ENCODE measurements around the gene NR1I2. TPM values are rescaled to one million over a fixed set of nuclear protein-coding genes. Genes with fewer than 3 reads are reported as not detected.

NR1I2 gene
- polyA plus RNA-seq, 1 donor from 2014 or later = 0.53 TPM

GRCh38 chr3:119778176-119778575, 3.7 kb upstream of the NR1I2 start:
- Histone ChIP-seq H2AFZ (ENCODE audit: low read depth, low read length) (no peak overlapping the region), H3K79me2 (replicated peaks; ENCODE audit: insufficient read depth, low read length) (no peaks in the 10 kb centered on the region), H3K9ac (ENCODE audit: low read length) (no peak overlapping the region), H3K27ac (ENCODE audit: low read length) (no peak overlapping the region), H3K9me2 (ENCODE audit: insufficient read depth, low read length) (no peaks in the 10 kb centered on the region), H3F3A (ENCODE audit: insufficient read depth, low read length, poor library complexity, severe bottlenecking) (no peaks in the 10 kb centered on the region), H3K4me2 (ENCODE audit: low read length) (no peak overlapping the region), H4K20me1 (ENCODE audit: insufficient read depth) (no peaks in the 10 kb centered on the region), H3K27me3 (ENCODE audit: insufficient read depth, low read depth, low read length) (no peaks in the 10 kb centered on the region), H3K4me3 (ENCODE audit: low read length) (no peak overlapping the region), H3K9me3 (ENCODE audit: low read length) (peaks cover 3% of the 10 kb centered on the region), H3K36me3 (ENCODE audit: insufficient read depth, low read length) (no peaks in the 10 kb centered on the region)
- TF ChIP-seq POLR2AphosphoS5 (IDR thresholded peaks at IDR 0.05) (no peak), REST (IDR thresholded peaks at IDR 0.05; ENCODE audit: borderline replicate concordance) (no peak), MXI1 (conservative IDR thresholded peaks at IDR 0.05; ENCODE audit: poor library complexity, severe bottlenecking) (no peak), TAF1 (IDR thresholded peaks at IDR 0.05; ENCODE audit: low read depth) (no peak), RAD21 (conservative IDR thresholded peaks at IDR 0.05) (no peak), EP300 (conservative IDR thresholded peaks at IDR 0.05; ENCODE audit: poor library complexity, severe bottlenecking) (no peak)
- TF ChIP-seq, protein P1, sequence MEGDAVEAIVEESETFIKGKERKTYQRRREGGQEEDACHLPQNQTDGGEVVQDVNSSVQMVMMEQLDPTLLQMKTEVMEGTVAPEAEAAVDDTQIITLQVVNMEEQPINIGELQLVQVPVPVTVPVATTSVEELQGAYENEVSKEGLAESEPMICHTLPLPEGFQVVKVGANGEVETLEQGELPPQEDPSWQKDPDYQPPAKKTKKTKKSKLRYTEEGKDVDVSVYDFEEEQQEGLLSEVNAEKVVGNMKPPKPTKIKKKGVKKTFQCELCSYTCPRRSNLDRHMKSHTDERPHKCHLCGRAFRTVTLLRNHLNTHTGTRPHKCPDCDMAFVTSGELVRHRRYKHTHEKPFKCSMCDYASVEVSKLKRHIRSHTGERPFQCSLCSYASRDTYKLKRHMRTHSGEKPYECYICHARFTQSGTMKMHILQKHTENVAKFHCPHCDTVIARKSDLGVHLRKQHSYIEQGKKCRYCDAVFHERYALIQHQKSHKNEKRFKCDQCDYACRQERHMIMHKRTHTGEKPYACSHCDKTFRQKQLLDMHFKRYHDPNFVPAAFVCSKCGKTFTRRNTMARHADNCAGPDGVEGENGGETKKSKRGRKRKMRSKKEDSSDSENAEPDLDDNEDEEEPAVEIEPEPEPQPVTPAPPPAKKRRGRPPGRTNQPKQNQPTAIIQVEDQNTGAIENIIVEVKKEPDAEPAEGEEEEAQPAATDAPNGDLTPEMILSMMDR (IDR thresholded peaks at IDR 0.05; ENCODE audit: poor library complexity, severe bottlenecking) = no peak

DNA sequence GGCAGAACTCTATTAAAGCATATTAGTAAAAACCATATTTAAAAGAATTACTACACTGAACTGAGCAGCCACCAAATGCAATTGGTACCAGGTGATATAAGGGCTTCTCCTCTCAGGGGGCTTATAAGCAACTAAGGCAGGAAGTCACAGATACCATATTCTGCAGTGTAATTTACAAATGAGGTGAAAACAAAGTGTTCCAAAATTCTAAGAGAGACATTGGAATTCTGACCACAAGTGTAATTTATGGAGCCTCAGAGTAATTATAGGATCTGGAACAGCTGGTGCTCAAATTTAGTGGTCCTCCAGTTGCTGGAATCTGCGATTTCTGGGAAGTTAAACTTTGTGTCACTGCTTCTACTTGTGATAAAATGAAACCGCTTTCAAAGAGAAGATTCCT, 3.1 kb upstream of the NR1I2 start:
- no peak overlapping the region for H3K9ac ChIP-seq (ENCODE audit: low read length)
- TF ChIP-seq, protein P1 (IDR thresholded peaks at IDR 0.05; ENCODE audit: poor library complexity, severe bottlenecking) = no peak
- no peak for TF ChIP-seq RAD21 (conservative IDR thresholded peaks at IDR 0.05)
- no peak for TF ChIP-seq SMC3 (conservative IDR thresholded peaks at IDR 0.05; ENCODE audit: poor library complexity)
- no peak for TF ChIP-seq REST (IDR thresholded peaks at IDR 0.05; ENCODE audit: borderline replicate concordance)
- no peak for TF ChIP-seq POLR2AphosphoS5 (IDR thresholded peaks at IDR 0.05)
- TF ChIP-seq EZH2 (IDR thresholded peaks at IDR 0.05; ENCODE audit: borderline replicate concordance, insufficient read depth, low read length, poor library complexity, severe bottlenecking) = no peak
- TF ChIP-seq MXI1 (conservative IDR thresholded peaks at IDR 0.05; ENCODE audit: poor library complexity, severe bottlenecking) = no peak
- TF ChIP-seq EP300 (conservative IDR thresholded peaks at IDR 0.05; ENCODE audit: poor library complexity, severe bottlenecking) = no peak
- TF ChIP-seq TAF1 (IDR thresholded peaks at IDR 0.05; ENCODE audit: low read depth) = no peak
- no peak overlapping the region for H3K4me2 ChIP-seq (ENCODE audit: low read length)
- H3K36me3 ChIP-seq (ENCODE audit: insufficient read depth, low read length) = no peaks in the 10 kb centered on the region
- no peaks in the 10 kb centered on the region for H3K9me2 ChIP-seq (ENCODE audit: insufficient read depth, low read length)
- H3K9me3 ChIP-seq (ENCODE audit: low read length) = peaks cover 3% of the 10 kb centered on the region
- no peak overlapping the region for H3K27ac ChIP-seq (ENCODE audit: low read length)
- H3K79me2 ChIP-seq (replicated peaks; ENCODE audit: insufficient read depth, low read length) = no peaks in the 10 kb centered on the region
- no peak overlapping the region for H2AFZ ChIP-seq (ENCODE audit: low read depth, low read length)
- no peaks in the 10 kb centered on the region for H4K20me1 ChIP-seq (ENCODE audit: insufficient read depth)
- no peaks in the 10 kb centered on the region for H3K27me3 ChIP-seq (ENCODE audit: insufficient read depth, low read depth, low read length)
- H3F3A ChIP-seq (ENCODE audit: insufficient read depth, low read length, poor library complexity, severe bottlenecking) = no peaks in the 10 kb centered on the region
- no peak overlapping the region for H3K4me3 ChIP-seq (ENCODE audit: low read length)
